WTC11 (cell line): ENCODE results near the gene GNPDA1. TPM values are rescaled to one million over a fixed set of nuclear protein-coding genes. Genes with fewer than 3 reads are reported as not detected.

Source experiments
- ATAC-seq: fragments of 200-7000 bp; cut with Tn5 transposase; 2 replicates; pipeline ENCODE4 v1.10.0; 2021; ENCODE audit warnings: mild to moderate bottlenecking, moderate library complexity
- CTCF ChIA-PET: fragments of 300-600 bp; sonication (Branson Sonifier 250); formaldehyde crosslinking; loops from one replicate; lab custom pipeline; 2021; ENCODE audit warnings: antibody characterized with exemption; lab: Charles Lee
- POLR2A ChIA-PET: fragments of 350-600 bp; sonication (Branson Sonifier 250); formaldehyde crosslinking; loops from one replicate; lab custom pipeline; 2021; ENCODE audit warnings: antibody characterized with exemption; lab: Charles Lee
- DNase-seq: peaks from one replicate; pipeline ENCODE4 v3.0.0; 2021; ENCODE audit warnings: low spot score
- H3K27ac Mint-ChIP-seq: 2 replicates; pipeline ENCODE4 v1.8.0; 2021; ENCODE audit warnings: mixed read lengths
- H3K27me3 Mint-ChIP-seq: 2 replicates; pipeline ENCODE4 v1.8.0; 2021; ENCODE audit warnings: low read depth, mild to moderate bottlenecking, moderate library complexity, mixed read lengths
- H3K36me3 Mint-ChIP-seq: 2 replicates; pipeline ENCODE4 v1.8.0; 2021; ENCODE audit warnings: mixed read lengths
- H3K4me1 Mint-ChIP-seq: 2 replicates; pipeline ENCODE4 v1.8.0; 2022; ENCODE audit warnings: mixed read lengths
- H3K4me3 Mint-ChIP-seq: 2 replicates; pipeline ENCODE4 v1.8.0; 2021; ENCODE audit warnings: mild to moderate bottlenecking, moderate library complexity, mixed read lengths
- H3K9me3 Mint-ChIP-seq: 2 replicates; pipeline ENCODE4 v1.8.0; 2021; ENCODE audit warnings: mixed read lengths
- ATF1 ChIP-seq: sonication (generic); formaldehyde crosslinking; IDR thresholded peaks from 2 replicates; pipeline ENCODE4 v1.8.1; 2023; ENCODE audit warnings: mild to moderate bottlenecking, moderate library complexity, missing genetic modification reagents
- E2F4 ChIP-seq: sonication (generic); formaldehyde crosslinking; IDR thresholded peaks from 2 replicates; pipeline ENCODE4 v1.8.1; 2022; ENCODE audit warnings: low read depth, mild to moderate bottlenecking, moderate library complexity, missing genetic modification reagents, borderline replicate concordance
- GTF2I ChIP-seq: fragments of 250-450 bp; sonication (Bioruptor Pico); conservative IDR thresholded peaks from 2 replicates; pipeline ENCODE4 v1.4.0; 2021; ENCODE audit warnings: mild to moderate bottlenecking
- MYBL2 ChIP-seq: sonication (generic); formaldehyde crosslinking; IDR thresholded peaks from 2 replicates; pipeline ENCODE4 v1.8.1; 2023; ENCODE audit warnings: mild to moderate bottlenecking, moderate library complexity, missing genetic modification reagents
- NFE2L1 ChIP-seq: sonication (generic); formaldehyde crosslinking; IDR thresholded peaks from 2 replicates; pipeline ENCODE4 v1.8.1; 2023; ENCODE audit warnings: missing genetic modification reagents
- PRDM15 ChIP-seq: sonication (generic); formaldehyde crosslinking; IDR thresholded peaks from 2 replicates; pipeline ENCODE4 v1.8.0; 2022; ENCODE audit warnings: missing genetic modification reagents
- PRRX2 ChIP-seq: fragments of 250-450 bp; sonication (Bioruptor Pico); IDR thresholded peaks from 2 replicates; pipeline ENCODE4 v1.8.0; 2021; ENCODE audit warnings: mild to moderate bottlenecking
- RORB ChIP-seq: fragments of 250-450 bp; sonication (Bioruptor Pico); IDR thresholded peaks from 2 replicates; pipeline ENCODE4 v1.9.0; 2021; ENCODE audit warnings: mild to moderate bottlenecking
- ZSCAN18 ChIP-seq: fragments of 250-450 bp; sonication (Bioruptor Pico); IDR thresholded peaks from 2 replicates; pipeline ENCODE4 v2.1.2; 2022; ENCODE audit warnings: mild to moderate bottlenecking, moderate library complexity
- total RNA-seq: library from RNA; stranded (reverse); gene quantifications from 3 replicates; pipeline ENCODE4 v1.2.3, GENCODE V29; 2021
- TF ChIP-seq, protein P1 (sequence below): fragments of 200-600 bp; IDR thresholded peaks from 2 replicates; pipeline ENCODE4 v1.8.0; 2022; ENCODE audit warnings: antibody characterized with exemption
- TF ChIP-seq, protein P2 (sequence below): sonication (generic); formaldehyde crosslinking; IDR thresholded peaks from 2 replicates; pipeline ENCODE4 v1.8.0; 2023; ENCODE audit warnings: missing genetic modification reagents, mild to moderate bottlenecking, borderline replicate concordance
- TF ChIP-seq, protein P3 (sequence below): fragments of 250-450 bp; sonication (Bioruptor Pico); IDR thresholded peaks from 2 replicates; pipeline ENCODE4 v1.9.0; 2021; ENCODE audit warnings: moderate library complexity, mild to moderate bottlenecking, inconsistent platforms, borderline replicate concordance

The GNPDA1 gene
- total RNA-seq, 1 experiment from 2014 or later = 54.8 TPM

DNA sequence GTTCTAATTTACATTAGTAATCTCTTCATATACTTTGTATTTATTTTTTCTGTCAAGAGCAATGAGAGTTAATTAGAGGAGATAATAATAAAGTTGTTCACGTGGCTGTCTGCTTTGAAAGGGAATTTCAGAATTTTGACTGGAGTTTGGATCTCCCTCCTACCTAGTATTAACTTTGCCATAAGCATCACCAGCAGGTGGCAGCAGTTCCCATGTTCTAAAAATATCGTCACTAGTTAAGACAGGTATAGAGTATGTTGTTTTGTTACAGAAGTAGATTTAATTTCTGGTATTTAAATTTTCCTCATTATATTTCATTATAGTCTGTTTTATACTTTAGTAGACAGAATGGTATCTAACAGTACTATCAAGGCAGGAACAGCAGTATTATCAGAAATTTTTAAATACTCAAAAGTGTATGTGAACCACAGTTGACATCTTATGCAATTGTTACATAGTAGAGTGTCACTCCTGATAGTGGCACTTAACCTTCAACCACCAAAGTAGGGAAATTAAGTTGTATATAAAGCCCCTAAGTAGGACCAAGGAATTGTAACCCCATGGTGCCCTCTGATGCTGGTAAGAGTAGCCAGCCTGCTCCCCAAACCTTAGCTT lies 20.4 kb downstream of the GNPDA1 start:
- TF ChIP-seq RORB (CRISPR knock-in tag) = no peak
- no peak for TF ChIP-seq PRDM15
- TF ChIP-seq, protein P1, sequence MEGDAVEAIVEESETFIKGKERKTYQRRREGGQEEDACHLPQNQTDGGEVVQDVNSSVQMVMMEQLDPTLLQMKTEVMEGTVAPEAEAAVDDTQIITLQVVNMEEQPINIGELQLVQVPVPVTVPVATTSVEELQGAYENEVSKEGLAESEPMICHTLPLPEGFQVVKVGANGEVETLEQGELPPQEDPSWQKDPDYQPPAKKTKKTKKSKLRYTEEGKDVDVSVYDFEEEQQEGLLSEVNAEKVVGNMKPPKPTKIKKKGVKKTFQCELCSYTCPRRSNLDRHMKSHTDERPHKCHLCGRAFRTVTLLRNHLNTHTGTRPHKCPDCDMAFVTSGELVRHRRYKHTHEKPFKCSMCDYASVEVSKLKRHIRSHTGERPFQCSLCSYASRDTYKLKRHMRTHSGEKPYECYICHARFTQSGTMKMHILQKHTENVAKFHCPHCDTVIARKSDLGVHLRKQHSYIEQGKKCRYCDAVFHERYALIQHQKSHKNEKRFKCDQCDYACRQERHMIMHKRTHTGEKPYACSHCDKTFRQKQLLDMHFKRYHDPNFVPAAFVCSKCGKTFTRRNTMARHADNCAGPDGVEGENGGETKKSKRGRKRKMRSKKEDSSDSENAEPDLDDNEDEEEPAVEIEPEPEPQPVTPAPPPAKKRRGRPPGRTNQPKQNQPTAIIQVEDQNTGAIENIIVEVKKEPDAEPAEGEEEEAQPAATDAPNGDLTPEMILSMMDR = peak; percentile 62
- TF ChIP-seq, protein P2, sequence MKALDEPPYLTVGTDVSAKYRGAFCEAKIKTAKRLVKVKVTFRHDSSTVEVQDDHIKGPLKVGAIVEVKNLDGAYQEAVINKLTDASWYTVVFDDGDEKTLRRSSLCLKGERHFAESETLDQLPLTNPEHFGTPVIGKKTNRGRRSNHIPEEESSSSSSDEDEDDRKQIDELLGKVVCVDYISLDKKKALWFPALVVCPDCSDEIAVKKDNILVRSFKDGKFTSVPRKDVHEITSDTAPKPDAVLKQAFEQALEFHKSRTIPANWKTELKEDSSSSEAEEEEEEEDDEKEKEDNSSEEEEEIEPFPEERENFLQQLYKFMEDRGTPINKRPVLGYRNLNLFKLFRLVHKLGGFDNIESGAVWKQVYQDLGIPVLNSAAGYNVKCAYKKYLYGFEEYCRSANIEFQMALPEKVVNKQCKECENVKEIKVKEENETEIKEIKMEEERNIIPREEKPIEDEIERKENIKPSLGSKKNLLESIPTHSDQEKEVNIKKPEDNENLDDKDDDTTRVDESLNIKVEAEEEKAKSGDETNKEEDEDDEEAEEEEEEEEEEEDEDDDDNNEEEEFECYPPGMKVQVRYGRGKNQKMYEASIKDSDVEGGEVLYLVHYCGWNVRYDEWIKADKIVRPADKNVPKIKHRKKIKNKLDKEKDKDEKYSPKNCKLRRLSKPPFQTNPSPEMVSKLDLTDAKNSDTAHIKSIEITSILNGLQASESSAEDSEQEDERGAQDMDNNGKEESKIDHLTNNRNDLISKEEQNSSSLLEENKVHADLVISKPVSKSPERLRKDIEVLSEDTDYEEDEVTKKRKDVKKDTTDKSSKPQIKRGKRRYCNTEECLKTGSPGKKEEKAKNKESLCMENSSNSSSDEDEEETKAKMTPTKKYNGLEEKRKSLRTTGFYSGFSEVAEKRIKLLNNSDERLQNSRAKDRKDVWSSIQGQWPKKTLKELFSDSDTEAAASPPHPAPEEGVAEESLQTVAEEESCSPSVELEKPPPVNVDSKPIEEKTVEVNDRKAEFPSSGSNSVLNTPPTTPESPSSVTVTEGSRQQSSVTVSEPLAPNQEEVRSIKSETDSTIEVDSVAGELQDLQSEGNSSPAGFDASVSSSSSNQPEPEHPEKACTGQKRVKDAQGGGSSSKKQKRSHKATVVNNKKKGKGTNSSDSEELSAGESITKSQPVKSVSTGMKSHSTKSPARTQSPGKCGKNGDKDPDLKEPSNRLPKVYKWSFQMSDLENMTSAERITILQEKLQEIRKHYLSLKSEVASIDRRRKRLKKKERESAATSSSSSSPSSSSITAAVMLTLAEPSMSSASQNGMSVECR = no peak
- TF ChIP-seq, all 79 proteins: peak for 1
- Mint-ChIP-seq H3K27ac (no peak overlapping the region), H3K36me3 (peaks cover 20% of the 10 kb centered on the region), H3K4me3 (no peak overlapping the region), H3K9me3 (no peaks in the 10 kb centered on the region), H3K27me3 (no peaks in the 10 kb centered on the region), H3K4me1 (no peaks in the 10 kb centered on the region)
- peak; percentile 78 for DNase-seq
- POLR2A ChIA-PET = no interaction called here
- CTCF ChIA-PET = interaction anchor here (0.6 to 5.7 kb wide), 7 partner anchors 20 to 702 kb away, joined by 3 to 48 read pairs (median 3); partner anchors contain the start of genes GNPDA1, NDFIP1 and RNF14
- peak; percentile 50 for ATAC-seq

DNA sequence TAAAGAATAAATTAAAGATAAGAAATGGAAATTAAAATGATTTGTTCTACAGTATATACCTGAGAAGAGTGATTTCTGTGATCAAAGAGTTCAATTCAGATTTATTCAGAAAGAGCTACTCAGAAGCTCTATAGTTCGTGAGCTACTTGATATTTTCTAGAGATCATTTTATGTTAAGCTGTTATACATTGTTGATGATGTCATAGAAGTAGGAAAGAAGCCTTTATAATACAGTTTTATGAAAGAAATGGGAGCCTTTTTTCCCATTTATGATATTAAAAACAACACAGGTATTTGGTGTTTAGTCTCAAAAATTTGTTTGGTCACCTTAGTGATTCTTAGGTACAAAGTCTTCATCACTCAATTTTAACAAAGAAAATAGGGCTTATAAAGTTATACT lies 23.1 kb downstream of the GNPDA1 start:
- DNase-seq (no peak), ATAC-seq (no peak)
- ChIA-PET CTCF (interaction anchor here (0.7 to 5.7 kb wide), 6 partner anchors 21 to 298 kb away, joined by 3 to 48 read pairs (median 10); partner anchors contain the start of genes GNPDA1 and RNF14), POLR2A (no interaction called here)
- no peak overlapping the region for H3K4me3 Mint-ChIP-seq
- H3K9me3 Mint-ChIP-seq = no peaks in the 10 kb centered on the region
- H3K27me3 Mint-ChIP-seq = no peaks in the 10 kb centered on the region
- no peak overlapping the region for H3K27ac Mint-ChIP-seq
- no peaks in the 10 kb centered on the region for H3K4me1 Mint-ChIP-seq
- H3K36me3 Mint-ChIP-seq = peaks cover 30% of the 10 kb centered on the region
- TF ChIP-seq, protein P2 = no peak
- TF ChIP-seq MYBL2 (CRISPR knock-in tag) = no peak
- no peak for TF ChIP-seq ZSCAN18
- no peak for TF ChIP-seq GTF2I (CRISPR knock-in tag)
- TF ChIP-seq NFE2L1 (CRISPR knock-in tag) = no peak
- TF ChIP-seq, protein P3, sequence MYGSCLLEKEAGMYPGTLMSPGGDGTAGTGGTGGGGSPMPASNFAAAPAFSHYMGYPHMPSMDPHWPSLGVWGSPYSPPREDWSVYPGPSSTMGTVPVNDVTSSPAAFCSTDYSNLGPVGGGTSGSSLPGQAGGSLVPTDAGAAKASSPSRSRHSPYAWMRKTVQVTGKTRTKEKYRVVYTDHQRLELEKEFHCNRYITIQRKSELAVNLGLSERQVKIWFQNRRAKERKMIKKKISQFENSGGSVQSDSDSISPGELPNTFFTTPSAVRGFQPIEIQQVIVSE (CRISPR knock-in tag) = no peak
- no peak for TF ChIP-seq ATF1
- TF ChIP-seq E2F4 = no peak
- no peak for TF ChIP-seq PRRX2 (CRISPR knock-in tag)
